K562 treated with DMSO at 1 percent for 12 hours (cell line): ENCODE measurements around the gene ARHGAP29. TPM values are rescaled to one million over a fixed set of nuclear protein-coding genes. Genes with fewer than 3 reads are reported as not detected.

Source experiments
- total RNA-seq: library from RNA; unstranded; fragments of 300-600 nt; gene quantifications from 2 replicates; pipeline ENCODE4 v1.2.3, GENCODE V29; 2022; ENCODE audit not compliant: insufficient read depth

ARHGAP29 gene
- not detected in 2 replicates for total RNA-seq

GRCh38 chr1:94237291-94238226 lies at the start of gene ARHGAP29:
TSS of gene ARHGAP29 (minus strand) at chr1:94237584. CDS start at chr1:94231611, 5,973 bp downstream.

Other genes with a start within 250 kb of the ARHGAP29 start
- gene ABCA4, start 116.4 kb downstream of the ARHGAP29 start, total RNA-seq, result not detected in 2 replicates
- gene ABCD3, start 180.8 kb upstream of the ARHGAP29 start, total RNA-seq, result 10.5 and 25.1 TPM in 2 replicates